DMS153 treated with DMSO at 0.1 percent for 48 hours (cell line): Measurements from ENCODE around the gene LENG1.
"Not testable (repeated sequence)": the region's sequence is repeated elsewhere in the genome, so short reads cannot be mapped to it uniquely, and the experiment has no call there.

ENCODE experiments used
- DNase-seq: peaks from one replicate; lab custom pipeline; 2025; ENCODE audit not compliant: unreplicated experiment; lab: John Stamatoyannopoulos, UW

Gene LENG1

DNA sequence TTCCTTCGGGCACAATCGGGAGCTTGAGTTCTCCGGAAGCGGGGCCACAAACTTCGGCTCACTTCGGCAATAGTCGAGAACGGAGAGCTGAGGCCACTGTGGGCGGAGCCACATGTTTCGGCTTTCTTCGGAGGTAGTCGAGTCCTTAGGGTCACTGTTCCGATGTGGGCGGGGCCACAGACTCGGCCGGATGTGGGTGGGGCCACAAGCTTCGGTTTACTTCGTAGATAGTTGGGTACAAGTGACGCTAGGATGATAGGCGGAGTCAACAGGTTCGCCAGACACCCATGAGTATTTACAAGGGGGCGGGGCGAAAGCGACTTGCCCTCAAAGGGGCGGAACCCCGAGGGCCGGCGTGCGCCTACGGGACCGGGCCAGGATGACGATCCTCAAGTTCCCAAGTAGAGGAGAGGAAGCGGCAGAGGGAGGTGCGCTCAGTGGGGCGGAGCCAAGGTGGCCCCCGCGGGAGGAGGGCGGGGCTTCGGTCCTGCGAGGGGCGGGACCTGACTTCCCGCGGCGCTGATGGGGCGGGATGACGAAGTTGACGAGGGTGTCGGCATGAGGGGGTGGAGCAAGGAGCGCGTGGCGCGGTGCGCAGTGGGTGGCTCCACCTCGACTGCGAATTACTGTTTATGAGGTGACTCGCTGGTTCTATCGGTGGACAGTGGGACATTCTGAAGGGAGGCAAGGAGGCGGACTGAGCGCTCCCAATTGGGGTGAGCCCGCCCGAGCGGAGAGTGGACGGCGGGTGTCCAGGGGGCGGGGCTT lies 30.4 kb upstream of the LENG1 start:
- peak; percentile 100 for DNase-seq

- peak; percentile 74 for DNase-seq
These were observed 29.7 kb upstream of the LENG1 start, which contains the start of gene MBOAT7 for GRCh38 chr19:54189145-54189734. Gene MBOAT7, minus strand, starts transcription at chr19:54189580. Its CDS starts 1,072 bp downstream, at chr19:54188508.

DNA sequence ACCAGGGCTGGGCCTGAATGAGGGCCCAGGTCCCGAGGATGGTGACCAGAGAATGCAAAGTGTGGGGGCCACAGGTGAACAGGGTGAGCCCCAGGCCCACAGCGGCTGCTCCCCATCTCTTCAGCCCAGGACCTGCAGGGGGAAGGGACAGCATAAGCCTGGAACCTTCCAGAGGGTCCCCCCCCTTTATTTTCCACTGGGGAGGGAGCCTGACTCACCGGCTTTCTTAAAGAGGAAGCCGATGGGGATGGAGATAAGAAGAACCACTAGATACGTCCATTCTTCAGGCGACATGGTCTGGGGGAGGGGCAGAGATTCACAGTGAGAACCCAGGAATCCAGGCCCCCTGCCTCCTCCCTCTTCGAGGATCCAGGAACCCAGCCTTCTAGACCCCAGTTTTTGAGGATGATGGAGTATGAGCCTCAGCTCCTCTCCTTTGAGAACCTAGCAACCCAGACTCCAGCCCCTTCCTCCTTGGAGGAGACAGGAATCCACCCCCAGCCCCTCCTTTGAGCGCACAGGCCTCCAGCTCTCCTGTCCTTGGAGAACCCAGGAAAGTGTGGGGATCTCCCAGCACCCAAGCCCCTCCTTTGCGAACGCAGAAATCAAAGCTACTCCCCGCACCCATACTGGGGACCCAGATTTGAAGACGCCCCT lies 28.8 kb upstream of the LENG1 start:
- DNase-seq: no peak

DNA sequence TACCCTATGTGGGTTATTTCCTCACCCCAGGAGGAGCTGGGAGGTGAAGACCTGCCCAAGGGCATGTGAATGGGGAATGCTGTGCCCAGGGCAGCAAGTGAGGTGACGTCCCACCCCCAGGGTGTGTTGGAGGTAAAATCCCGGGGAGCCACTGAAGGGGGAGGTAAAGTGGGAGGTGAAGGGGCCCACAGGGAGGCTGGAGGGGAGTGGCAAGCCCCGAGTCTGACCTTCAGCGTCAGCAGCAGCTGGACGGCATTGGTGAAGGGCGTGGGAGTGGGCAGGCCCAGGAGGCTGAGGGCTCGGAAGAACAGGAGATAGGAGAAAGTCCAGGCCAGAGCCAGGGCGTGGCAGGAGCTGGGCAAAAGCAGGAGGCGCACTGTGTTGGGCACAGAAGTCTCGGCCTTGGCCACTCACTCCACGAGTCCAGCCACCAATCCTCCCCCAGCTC lies 27.4 kb upstream of the LENG1 start:
- DNase-seq: no peak

GRCh38 chr19:54186351-54186750 lies 26.8 kb upstream of the LENG1 start:
- DNase-seq: no peak

DNA sequence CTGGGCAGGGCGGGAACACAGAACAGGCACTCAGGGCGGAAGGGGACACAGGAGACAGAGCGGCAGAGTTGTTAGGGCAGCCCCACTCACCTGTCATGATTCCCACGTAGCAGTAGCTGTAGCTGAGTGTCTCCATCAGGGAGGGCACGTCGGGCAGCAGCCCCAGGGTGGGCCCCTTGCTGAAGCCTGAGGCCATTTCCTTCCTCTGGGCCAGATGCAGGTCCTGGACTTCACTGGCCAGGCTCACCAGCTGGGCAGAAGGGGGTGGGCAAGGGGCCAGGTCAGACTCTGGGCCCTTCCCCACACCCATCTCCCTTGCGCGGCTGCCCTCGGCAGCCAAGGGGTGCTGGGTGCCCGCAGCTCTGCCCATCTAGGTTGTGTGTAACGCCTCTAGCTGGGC lies 23.9 kb upstream of the LENG1 start:
- no peak for DNase-seq

GRCh38 chr19:54181894-54182293 lies 22.4 kb upstream of the LENG1 start:
- not testable (repeated sequence) for DNase-seq

DNA sequence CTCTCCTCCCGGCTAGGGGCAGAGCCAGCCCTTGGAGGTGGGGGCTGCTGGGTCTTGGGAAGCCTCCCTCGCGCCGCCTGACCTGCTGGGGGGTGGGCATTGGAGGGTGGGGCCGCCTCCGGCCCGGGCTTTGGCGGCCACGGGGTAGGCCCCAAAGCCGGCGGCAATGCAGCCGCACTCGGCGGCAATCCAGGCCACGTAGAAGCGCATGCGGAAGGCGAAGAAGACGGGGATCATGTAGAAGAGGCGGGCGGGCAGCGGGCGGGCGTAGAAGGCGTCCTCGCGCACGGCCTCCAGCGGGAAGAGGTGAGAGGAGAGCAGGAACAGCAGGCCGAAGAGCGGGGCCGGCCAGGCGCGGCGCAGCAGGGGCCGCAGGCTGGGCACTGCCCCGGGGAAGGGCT lies 21.2 kb upstream of the LENG1 start:
- no peak for DNase-seq

DNA sequence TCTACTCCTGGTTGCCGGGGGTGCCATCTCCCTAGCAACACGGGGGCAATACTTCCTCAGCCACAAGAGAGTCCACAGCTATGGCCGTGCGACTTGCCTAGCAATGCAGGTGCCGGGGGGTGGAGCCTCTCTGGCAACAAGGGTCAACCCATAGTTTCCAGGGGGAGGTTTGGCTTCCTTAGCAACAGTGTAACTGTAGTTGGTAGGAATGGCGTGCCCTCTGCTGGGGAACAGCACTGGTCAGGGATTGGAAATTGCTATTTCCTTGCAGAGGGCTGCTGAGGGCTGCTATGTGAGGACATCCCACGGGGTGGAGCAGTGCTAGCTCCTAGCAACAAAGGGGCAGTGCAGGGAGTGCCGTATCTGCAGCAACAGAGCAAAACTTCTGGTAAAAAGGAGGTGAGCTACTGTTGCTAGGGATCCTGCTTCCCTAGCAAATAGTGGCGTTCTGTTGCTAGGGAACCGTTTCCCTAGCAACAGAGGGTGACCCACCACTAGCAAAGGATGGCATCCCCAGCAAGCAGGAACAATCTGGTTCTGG lies 20.5 kb upstream of the LENG1 start:
- DNase-seq: peak; percentile 89

GRCh38 chr19:54179262-54179852 lies 19.8 kb upstream of the LENG1 start:
- no peak for DNase-seq

DNA sequence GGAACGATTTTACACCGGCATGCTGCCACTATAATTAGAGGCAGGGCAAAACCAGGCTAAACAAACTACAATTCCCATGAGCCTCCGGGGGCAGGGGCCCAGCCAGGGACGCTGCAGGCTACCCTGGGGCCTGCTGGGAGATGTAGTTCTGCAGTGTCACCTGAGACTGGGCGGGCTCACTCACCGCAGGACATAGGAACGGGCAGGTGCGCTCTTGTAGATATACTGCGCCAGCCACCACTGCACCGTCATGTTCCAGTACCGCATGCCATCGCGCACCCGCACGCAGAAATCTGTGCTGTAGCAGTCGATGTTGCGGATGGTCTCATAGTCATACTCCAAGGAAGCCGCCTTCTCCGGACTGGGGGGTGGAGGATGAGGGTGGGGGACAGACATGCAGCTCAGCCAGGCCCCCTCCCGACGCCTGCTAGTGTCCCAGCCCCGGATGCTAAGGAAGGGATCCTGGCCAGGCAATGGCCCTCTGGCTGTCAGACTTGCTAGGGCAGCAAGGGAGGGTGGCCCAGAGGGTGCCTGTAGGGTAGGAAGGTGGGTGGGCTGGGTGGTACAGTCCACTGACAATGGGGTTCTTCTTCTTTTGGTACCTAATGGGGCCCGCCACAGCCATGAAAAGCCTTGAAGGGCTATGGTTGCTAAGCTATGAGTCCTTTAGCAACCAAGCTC lies 19.2 kb upstream of the LENG1 start:
- DNase-seq: peak; percentile 70

DNA sequence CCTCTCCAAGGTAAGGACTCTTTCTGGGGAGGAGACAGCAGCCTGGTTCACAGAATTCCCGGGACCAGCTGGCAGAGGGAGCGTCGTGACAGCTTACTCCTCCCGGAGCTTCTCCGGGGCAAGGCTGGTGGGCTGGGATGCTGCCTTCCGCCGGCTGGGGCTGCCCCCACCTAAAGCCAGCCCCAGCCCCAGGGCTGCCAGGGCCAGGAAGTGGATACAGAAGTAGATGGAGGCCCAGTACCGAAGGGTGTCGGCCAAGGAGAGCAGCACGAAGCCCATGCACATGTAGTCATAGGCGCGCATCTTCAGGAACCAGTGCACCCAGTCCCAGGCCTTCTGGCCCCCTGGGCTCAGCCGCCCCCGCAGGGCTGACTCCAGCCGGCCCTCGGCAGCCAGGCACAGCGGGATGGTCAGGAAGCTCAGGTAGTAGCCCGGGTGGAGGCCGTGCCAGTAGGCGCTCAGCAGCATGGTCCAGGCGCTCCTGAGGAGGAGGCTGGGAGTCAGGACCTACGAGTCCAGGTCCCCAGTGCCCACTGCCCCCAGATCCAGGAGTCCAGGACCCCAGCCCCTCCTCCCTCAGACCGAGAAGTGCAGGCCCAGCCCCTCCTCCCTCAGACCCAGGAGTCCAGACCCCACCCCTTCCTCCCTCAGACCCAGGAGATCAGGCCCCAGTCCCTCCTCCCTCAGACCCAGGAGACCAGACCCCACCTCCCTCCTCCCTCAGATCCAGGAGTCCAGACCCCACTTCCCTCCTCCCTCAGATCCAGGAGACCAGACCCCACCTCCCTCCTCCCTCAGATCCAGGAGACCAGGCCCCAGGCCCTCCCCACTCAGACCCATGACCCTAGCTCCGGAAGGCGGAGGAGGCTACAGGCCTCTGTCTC lies 14.7 kb upstream of the LENG1 start:
- DNase-seq: no peak

- DNase-seq: no peak
These were observed 13.8 kb upstream of the LENG1 start for GRCh38 chr19:54173359-54173699.

- DNase-seq: peak; percentile 70
These were observed 13.2 kb upstream of the LENG1 start, which contains the start of gene TMC4 for GRCh38 chr19:54172471-54173358. Gene TMC4, minus strand, starts transcription at chr19:54173160. Its CDS starts 43 bp downstream, at chr19:54173117.

- not testable (repeated sequence) for DNase-seq
These were observed 12.4 kb upstream of the LENG1 start for GRCh38 chr19:54171736-54172431.

DNA sequence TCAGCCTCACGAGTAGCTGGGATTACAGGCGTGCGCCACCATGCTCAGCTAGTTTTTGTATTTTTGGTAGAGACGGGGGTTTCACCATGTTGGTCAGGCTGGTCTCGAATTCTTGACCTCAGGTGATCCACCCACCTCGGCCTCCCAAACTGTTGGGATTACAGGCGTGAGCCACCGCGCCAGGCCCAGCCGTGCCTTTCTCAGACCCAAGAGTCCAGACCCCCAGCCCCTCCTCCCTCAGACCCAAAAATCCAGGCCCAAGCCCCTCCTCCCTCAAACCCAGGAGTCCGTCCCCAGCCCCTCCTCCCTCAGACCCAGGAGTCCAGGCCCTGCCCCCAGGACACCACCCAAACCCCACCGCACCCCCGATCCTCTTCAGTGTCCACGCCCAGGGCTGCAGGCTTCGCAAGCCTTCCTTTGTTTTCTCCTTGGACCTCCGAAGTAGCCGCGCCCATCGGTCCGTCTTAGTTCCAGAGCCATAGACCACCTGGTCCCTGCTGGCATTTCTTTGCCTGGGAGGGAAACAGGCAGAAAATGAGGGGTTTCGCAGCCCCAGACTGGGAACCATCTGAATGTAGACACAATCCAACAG lies 9.7 kb upstream of the LENG1 start:
- no peak for DNase-seq

DNA sequence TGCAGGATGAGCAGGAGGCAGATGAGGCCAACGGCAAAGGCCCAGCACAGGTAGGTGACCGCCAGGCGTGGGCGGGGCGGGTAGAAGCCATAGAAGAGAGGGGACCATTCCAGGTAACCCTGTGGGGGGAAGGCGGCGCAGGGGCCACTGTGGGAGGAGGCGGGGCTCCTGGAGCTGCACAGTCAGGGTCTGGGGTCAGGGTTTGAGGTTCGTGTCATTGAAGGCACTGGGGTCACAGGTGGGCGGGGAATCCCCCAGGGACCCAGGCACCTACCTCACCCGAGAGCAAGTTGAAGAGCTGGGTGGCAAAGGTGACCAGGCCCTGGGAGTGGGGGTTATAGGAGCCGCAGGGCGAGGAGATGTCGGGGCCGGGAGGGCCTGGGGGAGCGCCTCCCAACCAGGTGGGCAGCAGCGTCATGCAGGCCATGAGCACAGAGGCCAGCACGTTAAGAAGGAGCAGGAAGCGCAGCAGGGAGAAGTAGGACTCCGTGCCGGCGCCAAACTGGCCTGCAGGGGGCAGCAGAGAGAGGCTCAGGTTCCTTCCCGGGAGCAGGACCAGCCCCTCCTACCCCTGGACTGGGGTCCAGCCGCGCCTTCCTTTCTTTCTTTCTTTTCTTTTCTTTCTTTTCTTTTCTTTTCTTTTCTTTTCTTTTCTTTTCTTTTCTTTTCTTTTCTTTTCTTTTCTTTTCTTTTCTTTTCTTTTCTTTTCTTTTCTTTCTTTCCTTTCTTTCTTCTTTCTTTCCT lies 8.8 kb upstream of the LENG1 start:
- DNase-seq: peak; percentile 66
